Measurements from ENCODE around the gene SETD1B.
A peak's percentile ranks its signal among the peaks of the same experiment; 100 is the strongest.

Gene SETD1B

GRCh38 chr12:121825041-121825523 lies 21.3 kb downstream of the SETD1B start:
- no peak for TF ChIP-seq CTCF (IDR thresholded peaks at IDR 0.05)
- H3K36me3 ChIP-seq = peaks cover 70 to 98% (median 87%) of the 10 kb centered on the region in 3 donors
- intact Hi-C loops (cut with DNase I; ENCODE audit: low total_unique reads) = no loop called here
- H3K27me3 ChIP-seq = no peaks in the 10 kb centered on the region
- H3K9me3 ChIP-seq = no peaks in the 10 kb centered on the region
- no peak overlapping the region for H3K4me3 ChIP-seq
- peaks cover 0 to 9% (median 4%) of the 10 kb centered on the region in 4 donors for H3K4me1 ChIP-seq
- DNase-seq = peak in 1 of 2 donors; percentile 70
- peak overlapping the region in 1 of 2 donors; percentile 37 for H3K27ac ChIP-seq

- H3K27me3 ChIP-seq = no peaks in the 10 kb centered on the region
- no peak for TF ChIP-seq CTCF (IDR thresholded peaks at IDR 0.05)
- H3K4me3 ChIP-seq = no peak overlapping the region
- peaks cover 69 to 98% (median 85%) of the 10 kb centered on the region in 3 donors for H3K36me3 ChIP-seq
- DNase-seq = no peak
- peaks cover 0 to 9% (median 4%) of the 10 kb centered on the region in 4 donors for H3K4me1 ChIP-seq
- intact Hi-C loops (cut with DNase I; ENCODE audit: low total_unique reads) = no loop called here
- H3K27ac ChIP-seq = no peak overlapping the region
- no peaks in the 10 kb centered on the region for H3K9me3 ChIP-seq
Observed at GRCh38 chr12:121826318-121827150, 22.7 kb downstream of the SETD1B start.

GRCh38 chr12:121827351-121828099 lies 23.7 kb downstream of the SETD1B start:
- H3K27ac ChIP-seq = no peak overlapping the region
- TF ChIP-seq CTCF (IDR thresholded peaks at IDR 0.05) = no peak
- no peak overlapping the region for H3K4me3 ChIP-seq
- H3K9me3 ChIP-seq = no peaks in the 10 kb centered on the region
- peaks cover 0 to 9% (median 4%) of the 10 kb centered on the region in 4 donors for H3K4me1 ChIP-seq
- H3K36me3 ChIP-seq = peaks cover 66 to 98% (median 85%) of the 10 kb centered on the region in 3 donors
- DNase-seq = no peak
- no peaks in the 10 kb centered on the region for H3K27me3 ChIP-seq
- intact Hi-C loops (cut with DNase I; ENCODE audit: low total_unique reads) = no loop called here

- intact Hi-C loops (cut with DNase I; ENCODE audit: low total_unique reads) = no loop called here
- H3K27ac ChIP-seq = no peak overlapping the region
- peaks cover 58 to 92% (median 77%) of the 10 kb centered on the region in 3 donors for H3K36me3 ChIP-seq
Observed at GRCh38 chr12:121828306-121828705, 24.5 kb downstream of the SETD1B start.

More at GRCh38 chr12:121828306-121828705, 24.5 kb downstream of the SETD1B start:
- no peak for TF ChIP-seq CTCF (IDR thresholded peaks at IDR 0.05)
- no peaks in the 10 kb centered on the region for H3K27me3 ChIP-seq
- no peak overlapping the region for H3K4me3 ChIP-seq
- H3K9me3 ChIP-seq = no peaks in the 10 kb centered on the region
- DNase-seq = no peak
- H3K4me1 ChIP-seq = peaks cover 0 to 9% (median 4%) of the 10 kb centered on the region in 4 donors

Measured in tibial artery (tissue), 4 donors.